IMR-90 (cell line): ENCODE results near the gene SEPTIN3. TPM values are rescaled to one million over a fixed set of nuclear protein-coding genes. Genes with fewer than 3 reads are reported as not detected.

ENCODE experiments used
- ATAC-seq: fragments of 200-7000 bp; cut with Tn5 transposase; 2 replicates; pipeline ENCODE4 v1.9.1; 2020; ENCODE audit warnings: low read depth, mild to moderate bottlenecking, moderate library complexity
- BruUV-seq: library from RNA; stranded (reverse); fragments of 400-500 nt; replicated peaks from 2 replicates; lab custom pipeline; 2021; lab: Mats Ljungman, UMichigan
- CTCF ChIA-PET: fragments of 300-600 bp; formaldehyde crosslinking; extraction: SDS; loops from one replicate; lab custom pipeline; 2021; ENCODE audit warnings: antibody characterized with exemption; lab: Yijun Ruan, JAX
- POLR2A ChIA-PET: fragments of 300-600 bp; sonication (Branson Sonifier 250); formaldehyde crosslinking; loops from one replicate; lab custom pipeline; 2022; ENCODE audit warnings: antibody characterized with exemption; ENCODE audit not compliant: unreplicated experiment; lab: Charles Lee
- DNase-seq: peaks from one replicate; pipeline ENCODE4 v3.0.0; 2013
- H2AFZ ChIP-seq: replicated peaks from 2 replicates; pipeline ENCODE3; 2013; ENCODE audit warnings: low read length, mild to moderate bottlenecking; ENCODE audit not compliant: poor library complexity
- H2AK5ac ChIP-seq: 2 replicates; pipeline ENCODE4 v1.6.1; 2013; ENCODE audit warnings: low read depth, low read length, inconsistent platforms
- H2AK9ac ChIP-seq: replicated peaks from 2 replicates; pipeline ENCODE3; 2013; ENCODE audit warnings: mild to moderate bottlenecking, low read depth, low read length, moderate library complexity; ENCODE audit not compliant: poor library complexity
- H2BK120ac ChIP-seq: 2 replicates; pipeline ENCODE4 v1.6.1; 2013; ENCODE audit warnings: low read depth, low read length, inconsistent platforms
- H2BK15ac ChIP-seq: 3 replicates; pipeline ENCODE4 v1.6.1; 2013; ENCODE audit warnings: low read depth, low read length, inconsistent platforms
- H2BK20ac ChIP-seq: 2 replicates; pipeline ENCODE4 v1.6.1; 2013; ENCODE audit warnings: low read depth, mild to moderate bottlenecking, inconsistent platforms, low read length, moderate library complexity
- H2BK5ac ChIP-seq: 2 replicates; pipeline ENCODE4 v1.6.1; 2013; ENCODE audit warnings: mild to moderate bottlenecking, low read depth, low read length, inconsistent platforms; ENCODE audit not compliant: poor library complexity, severe bottlenecking
- H3K14ac ChIP-seq: replicated peaks from 2 replicates; pipeline ENCODE4 v1.6.1; 2013; ENCODE audit warnings: low read depth, low read length, inconsistent platforms
- H3K18ac ChIP-seq: 2 replicates; pipeline ENCODE4 v1.6.1; 2013; ENCODE audit warnings: low read depth, low read length, control low read depth
- H3K23ac ChIP-seq: 2 replicates; pipeline ENCODE4 v1.6.1; 2013; ENCODE audit warnings: low read depth, low read length, inconsistent platforms
- H3K27ac ChIP-seq: 2 replicates; pipeline ENCODE4 v1.5.1; 2013; ENCODE audit warnings: mild to moderate bottlenecking, control low read depth, low read length; ENCODE audit not compliant: insufficient read depth
- H3K27me3 ChIP-seq: 2 replicates; pipeline ENCODE4 v1.6.1; 2013; ENCODE audit warnings: low read length; ENCODE audit not compliant: control insufficient read depth, insufficient read depth
- H3K36me3 ChIP-seq: 2 replicates; pipeline ENCODE4 v1.6.1; 2013; ENCODE audit warnings: low read length, mixed read lengths; ENCODE audit not compliant: control insufficient read depth, insufficient read depth
- H3K4ac ChIP-seq: 2 replicates; pipeline ENCODE4 v1.6.1; 2013; ENCODE audit warnings: low read depth, low read length, inconsistent platforms
- H3K4me1 ChIP-seq: 2 replicates; pipeline ENCODE4 v1.6.1; 2013; ENCODE audit warnings: low read length, mixed read lengths; ENCODE audit not compliant: control insufficient read depth, insufficient read depth
- H3K4me2 ChIP-seq: 2 replicates; pipeline ENCODE4 v1.6.1; 2013; ENCODE audit warnings: low read depth, mild to moderate bottlenecking, control low read depth, low read length, moderate library complexity
- H3K4me3 ChIP-seq: 2 replicates; pipeline ENCODE4 v1.5.1; 2013; ENCODE audit warnings: low read depth, mild to moderate bottlenecking, control low read depth, low read length, moderate library complexity; ENCODE audit not compliant: insufficient read depth
- H3K56ac ChIP-seq: 2 replicates; pipeline ENCODE4 v1.6.1; 2013; ENCODE audit warnings: low read length, inconsistent platforms; ENCODE audit not compliant: insufficient read depth; ENCODE audit errors: extremely low read depth
- H3K79me1 ChIP-seq, 2 experiments: 2 replicates each; pipeline ENCODE4 v1.6.1; 2013; ENCODE audit warnings: low read length in 2 of 2, inconsistent platforms in 1 of 2, low read depth in 1 of 2
- H3K9ac ChIP-seq: 2 replicates; pipeline ENCODE4 v1.6.1; 2013; ENCODE audit warnings: low read depth, low read length, control low read depth
- H3K9me1 ChIP-seq: 2 replicates; pipeline ENCODE4 v1.6.1; 2013; ENCODE audit warnings: low read length, inconsistent platforms; ENCODE audit not compliant: insufficient read depth
- H3K9me3 ChIP-seq: 2 replicates; pipeline ENCODE4 v1.6.1; 2013; ENCODE audit warnings: low read length; ENCODE audit not compliant: control insufficient read depth, insufficient read depth
- H4K20me1 ChIP-seq: 2 replicates; pipeline ENCODE4 v1.6.1; 2013; ENCODE audit warnings: low read length, inconsistent platforms; ENCODE audit not compliant: insufficient read depth
- H4K5ac ChIP-seq: 2 replicates; pipeline ENCODE4 v1.6.1; 2013; ENCODE audit warnings: mild to moderate bottlenecking, low read depth, low read length, control low read depth
- H4K8ac ChIP-seq, 2 experiments: 2 replicates each; pipeline ENCODE4 v1.6.1; 2013; ENCODE audit warnings: low read depth in 2 of 2, low read length in 2 of 2, control low read depth in 1 of 2, inconsistent platforms in 1 of 2
- H4K91ac ChIP-seq: 2 replicates; pipeline ENCODE4 v1.6.1; 2013; ENCODE audit warnings: low read depth, low read length, inconsistent platforms; ENCODE audit not compliant: insufficient read depth
- BHLHE40 ChIP-seq: fragments of 150-350 bp; IDR thresholded peaks from 2 replicates; pipeline ENCODE4 v1.6.1; 2016; ENCODE audit warnings: mild to moderate bottlenecking, low read depth, low read length
- CEBPB ChIP-seq: IDR thresholded peaks from 2 replicates; pipeline ENCODE4 v1.6.1; 2012; ENCODE audit warnings: low read depth, low read length, improper control_type of control experiment
- NFE2L2 ChIP-seq: fragments of 150-350 bp; IDR thresholded peaks from 2 replicates; pipeline ENCODE4 v1.6.1; 2016; ENCODE audit warnings: low read depth, mild to moderate bottlenecking, low read length
- POLR2A ChIP-seq: IDR thresholded peaks from 2 replicates; pipeline ENCODE4 v1.6.1; 2012; ENCODE audit warnings: mild to moderate bottlenecking, low read depth, low read length
- RCOR1 ChIP-seq: IDR thresholded peaks from 2 replicates; pipeline ENCODE4 v1.6.1; 2012; ENCODE audit warnings: mild to moderate bottlenecking, low read length, improper control_type of control experiment; ENCODE audit not compliant: insufficient replicate concordance
- WGBS, 2 experiments: methylation state at CpG; one replicate each; pipeline versions ENCODE4 v1.1.5 to v1.1.7; 2013; ENCODE audit warnings: missing lambda C conversion rate in 2 of 2; ENCODE audit not compliant: insufficient read length in 1 of 2; ENCODE audit errors: extremely low coverage in 2 of 2; 5-methylcytosine and 5-hydroxymethylcytosine counted together
- dilution Hi-C: fragments of 300-500 bp; cut with HindIII; formaldehyde crosslinking; loops from one replicate; pipeline ENCODE4 v1.14.3; 2018; ENCODE audit warnings: low sequenced_read_pairs; ENCODE audit not compliant: unreplicated experiment
- in situ Hi-C: fragments of 300-500 bp; cut with MboI; formaldehyde crosslinking; loops from 3 replicates; pipeline ENCODE4 v1.14.3; 2019; ENCODE audit warnings: low sequenced_read_pairs, inconsistent platforms, mixed read lengths
- intact Hi-C: fragments of 100-400 bp; cut with micrococcal nuclease; formaldehyde crosslinking; loops from 2 replicates; pipeline ENCODE4 v1.10.0; 2022
- polyA plus RNA-seq, 3 experiments: library from polyadenylated mRNA; depleted of rRNA; stranded (reverse); fragments of >200 nt; gene quantifications; 2 replicates each; pipeline ENCODE4 v1.2.3, GENCODE V29; 2012; ENCODE audit warnings: low replicate concordance in 1 of 3
- total RNA-seq: library from RNA; depleted of rRNA; stranded (reverse); fragments of >200 nt; gene quantifications from 2 replicates; pipeline ENCODE4 v1.2.3, GENCODE V29; 2012
- TF ChIP-seq, protein P1 (sequence below): conservative IDR thresholded peaks from 2 replicates; pipeline ENCODE4 v1.5.1; 2012; ENCODE audit warnings: mild to moderate bottlenecking, low read depth, low read length, improper control_type of control experiment
- TF ChIP-seq, protein P2 (sequence below): fragments of 150-350 bp; IDR thresholded peaks from 2 replicates; pipeline ENCODE4 v1.6.1; 2017; ENCODE audit warnings: mild to moderate bottlenecking, antibody characterized with exemption, low read length, low read depth
- TF ChIP-seq, protein P3 (sequence below): fragments of 150-350 bp; IDR thresholded peaks from 2 replicates; pipeline ENCODE4 v1.6.1; 2016; ENCODE audit warnings: low read depth, mild to moderate bottlenecking, low read length, moderate library complexity, borderline replicate concordance

SEPTIN3 gene
- total and polyA plus RNA-seq, 2 of the 4 experiments (the other 2 are of a cell fraction) = 0.15 to 0.18 TPM

- Histone ChIP-seq H4K8ac (no peak overlapping the region), H3K4me3 (no peak overlapping the region), H3K9me1 (no peaks in the 10 kb centered on the region; the same call in 1 of the 2 replicates), H3K9me3 (no peaks in the 10 kb centered on the region; the same call in 1 of the 2 replicates), H2BK120ac (no peak overlapping the region), H3K36me3 (no peaks in the 10 kb centered on the region), H4K91ac (no peak overlapping the region), H3K4ac (no peak overlapping the region), H4K5ac (no peak overlapping the region), H2AK5ac (no peak overlapping the region), H3K4me1 (no peaks in the 10 kb centered on the region), H2AK9ac (no peak overlapping the region), H3K23ac (no peak overlapping the region), H3K4me2 (no peak overlapping the region), H2BK5ac (no peak overlapping the region), H3K18ac (no peak overlapping the region), H2BK20ac (no peak overlapping the region), H3K14ac (no peak overlapping the region), H3K9ac (no peak overlapping the region), H3K56ac (no peak overlapping the region), H4K20me1 (no peaks in the 10 kb centered on the region), H2AFZ (no peak overlapping the region), H3K79me1 (no peaks in the 10 kb centered on the region), H2BK15ac (no peak overlapping the region), H3K27ac (no peak overlapping the region), H3K27me3 (peaks cover 7% of the 10 kb centered on the region)
- dilution Hi-C loops (no loop called here), intact Hi-C loops (no loop called here), in situ Hi-C loops (no loop called here)
- no peak for ATAC-seq
- ChIA-PET POLR2A (no interaction called here), CTCF (no interaction called here)
- no peak for TF ChIP-seq NFE2L2
- TF ChIP-seq RCOR1 = no peak
- TF ChIP-seq, protein P1, sequence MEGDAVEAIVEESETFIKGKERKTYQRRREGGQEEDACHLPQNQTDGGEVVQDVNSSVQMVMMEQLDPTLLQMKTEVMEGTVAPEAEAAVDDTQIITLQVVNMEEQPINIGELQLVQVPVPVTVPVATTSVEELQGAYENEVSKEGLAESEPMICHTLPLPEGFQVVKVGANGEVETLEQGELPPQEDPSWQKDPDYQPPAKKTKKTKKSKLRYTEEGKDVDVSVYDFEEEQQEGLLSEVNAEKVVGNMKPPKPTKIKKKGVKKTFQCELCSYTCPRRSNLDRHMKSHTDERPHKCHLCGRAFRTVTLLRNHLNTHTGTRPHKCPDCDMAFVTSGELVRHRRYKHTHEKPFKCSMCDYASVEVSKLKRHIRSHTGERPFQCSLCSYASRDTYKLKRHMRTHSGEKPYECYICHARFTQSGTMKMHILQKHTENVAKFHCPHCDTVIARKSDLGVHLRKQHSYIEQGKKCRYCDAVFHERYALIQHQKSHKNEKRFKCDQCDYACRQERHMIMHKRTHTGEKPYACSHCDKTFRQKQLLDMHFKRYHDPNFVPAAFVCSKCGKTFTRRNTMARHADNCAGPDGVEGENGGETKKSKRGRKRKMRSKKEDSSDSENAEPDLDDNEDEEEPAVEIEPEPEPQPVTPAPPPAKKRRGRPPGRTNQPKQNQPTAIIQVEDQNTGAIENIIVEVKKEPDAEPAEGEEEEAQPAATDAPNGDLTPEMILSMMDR = no peak
- TF ChIP-seq, protein P2, sequence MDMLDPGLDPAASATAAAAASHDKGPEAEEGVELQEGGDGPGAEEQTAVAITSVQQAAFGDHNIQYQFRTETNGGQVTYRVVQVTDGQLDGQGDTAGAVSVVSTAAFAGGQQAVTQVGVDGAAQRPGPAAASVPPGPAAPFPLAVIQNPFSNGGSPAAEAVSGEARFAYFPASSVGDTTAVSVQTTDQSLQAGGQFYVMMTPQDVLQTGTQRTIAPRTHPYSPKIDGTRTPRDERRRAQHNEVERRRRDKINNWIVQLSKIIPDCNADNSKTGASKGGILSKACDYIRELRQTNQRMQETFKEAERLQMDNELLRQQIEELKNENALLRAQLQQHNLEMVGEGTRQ = no peak
- TF ChIP-seq, protein P3, sequence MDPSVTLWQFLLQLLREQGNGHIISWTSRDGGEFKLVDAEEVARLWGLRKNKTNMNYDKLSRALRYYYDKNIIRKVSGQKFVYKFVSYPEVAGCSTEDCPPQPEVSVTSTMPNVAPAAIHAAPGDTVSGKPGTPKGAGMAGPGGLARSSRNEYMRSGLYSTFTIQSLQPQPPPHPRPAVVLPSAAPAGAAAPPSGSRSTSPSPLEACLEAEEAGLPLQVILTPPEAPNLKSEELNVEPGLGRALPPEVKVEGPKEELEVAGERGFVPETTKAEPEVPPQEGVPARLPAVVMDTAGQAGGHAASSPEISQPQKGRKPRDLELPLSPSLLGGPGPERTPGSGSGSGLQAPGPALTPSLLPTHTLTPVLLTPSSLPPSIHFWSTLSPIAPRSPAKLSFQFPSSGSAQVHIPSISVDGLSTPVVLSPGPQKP = no peak
- no peak for TF ChIP-seq CEBPB
- no peak for TF ChIP-seq BHLHE40
- no peak for TF ChIP-seq POLR2A
- WGBS, 2 experiments = 100% methylated on average over 3 of the region's 12 CpGs; no CpG with 5 or more reads in 1 of the 2 experiments
- no TSS peak for BruUV-seq
- no peak for DNase-seq
Observed at GRCh38 chr22:42001706-42002105, 32.5 kb downstream of the SEPTIN3 start.
